ENCODE data around the gene HIC1. TPM values are rescaled to one million over a fixed set of nuclear protein-coding genes. Genes with fewer than 3 reads are reported as not detected.
A peak's percentile ranks its signal among the peaks of the same experiment; 100 is the strongest.

HIC1 gene
- polyA plus RNA-seq, 1 of the 3 experiments (the other 2 are of a cell fraction) = 6.4 TPM

- TF ChIP-seq, protein P1, sequence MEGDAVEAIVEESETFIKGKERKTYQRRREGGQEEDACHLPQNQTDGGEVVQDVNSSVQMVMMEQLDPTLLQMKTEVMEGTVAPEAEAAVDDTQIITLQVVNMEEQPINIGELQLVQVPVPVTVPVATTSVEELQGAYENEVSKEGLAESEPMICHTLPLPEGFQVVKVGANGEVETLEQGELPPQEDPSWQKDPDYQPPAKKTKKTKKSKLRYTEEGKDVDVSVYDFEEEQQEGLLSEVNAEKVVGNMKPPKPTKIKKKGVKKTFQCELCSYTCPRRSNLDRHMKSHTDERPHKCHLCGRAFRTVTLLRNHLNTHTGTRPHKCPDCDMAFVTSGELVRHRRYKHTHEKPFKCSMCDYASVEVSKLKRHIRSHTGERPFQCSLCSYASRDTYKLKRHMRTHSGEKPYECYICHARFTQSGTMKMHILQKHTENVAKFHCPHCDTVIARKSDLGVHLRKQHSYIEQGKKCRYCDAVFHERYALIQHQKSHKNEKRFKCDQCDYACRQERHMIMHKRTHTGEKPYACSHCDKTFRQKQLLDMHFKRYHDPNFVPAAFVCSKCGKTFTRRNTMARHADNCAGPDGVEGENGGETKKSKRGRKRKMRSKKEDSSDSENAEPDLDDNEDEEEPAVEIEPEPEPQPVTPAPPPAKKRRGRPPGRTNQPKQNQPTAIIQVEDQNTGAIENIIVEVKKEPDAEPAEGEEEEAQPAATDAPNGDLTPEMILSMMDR (IDR thresholded peaks at IDR 0.05) = peak; percentile 26; the same call in 1 of the 2 replicates
- TF ChIP-seq USF1 (IDR thresholded peaks at IDR 0.05; ENCODE audit: borderline replicate concordance, low read depth) (no peak), MEF2A (IDR thresholded peaks at IDR 0.05; ENCODE audit: borderline replicate concordance, low read depth) (no peak), RXRA (IDR thresholded peaks at IDR 0.05; ENCODE audit: borderline replicate concordance, low read depth) (no peak), REST (IDR thresholded peaks at IDR 0.05; ENCODE audit: low read depth, low read length) (peak; percentile 58; the same call in 1 of the 2 replicates), YY1 (IDR thresholded peaks at IDR 0.05; ENCODE audit: low read depth) (peak; percentile 95), MXI1 (IDR thresholded peaks at IDR 0.05; ENCODE audit: low read depth, low read length) (no peak; the same call in none of the 2 replicates)
These were observed 13.1 kb upstream of the HIC1 start, which contains the start of gene OVCA2 (continued) for GRCh38 chr17:2041561-2042389.

GRCh38 chr17:2042390-2042847 is 12.5 kb upstream of the HIC1 start:
- Histone ChIP-seq H3F3A (replicated peaks; ENCODE audit: insufficient read depth) (peaks cover 17% of the 10 kb centered on the region), H3K4me2 (peak overlapping the region; percentile 99), H3K27me3 (ENCODE audit: insufficient read depth) (no peaks in the 10 kb centered on the region), H3K4me3 (ENCODE audit: low read depth in 2 of 2, low read length in 1 of 2) (peak overlapping the region; percentile 71 to 81), H2AFZ (ENCODE audit: low read depth) (no peak overlapping the region), H4K20me1 (ENCODE audit: insufficient read depth) (no peaks in the 10 kb centered on the region), H3K36me3 (replicated peaks in 1 of 2; ENCODE audit: control insufficient read depth in 1 of 2, insufficient read depth in 2 of 2, low read length in 1 of 2) (peaks cover 11 to 14% of the 10 kb centered on the region in 2 experiments), H3K27ac (ENCODE audit: low read depth in 2 of 2, low read length in 1 of 2) (peak overlapping the region; percentile 79 to 92), H3K9ac (peak overlapping the region; percentile 86), H3K4me1 (ENCODE audit: control insufficient read depth in 1 of 2, insufficient read depth in 2 of 2, low read depth in 1 of 2, low read length in 1 of 2) (peaks cover 20 to 21% of the 10 kb centered on the region in 2 experiments; a peak in 3 of 4 replicates), H3K9me3 (no peaks in the 10 kb centered on the region), H3K79me2 (ENCODE audit: insufficient read depth) (peaks cover 31% of the 10 kb centered on the region), H3K9me2 (no peaks in the 10 kb centered on the region)
- 15% methylated on average over 17 of the region's 17 CpGs for WGBS (ENCODE audit: low lambda C conversion rate)
- ChIA-PET POLR2A (no interaction called here), CTCF (interaction anchor here (0.9 to 2.8 kb wide), 8 partner anchors 11 to 202 kb away, joined by 3 to 19 read pairs (median 10); partner anchors contain the start of genes DPH1, HIC1 and RTN4RL1)
- TF ChIP-seq POLR2AphosphoS5 (IDR thresholded peaks at IDR 0.05; ENCODE audit: low read depth, low read length) (no peak), RAD21 (IDR thresholded peaks at IDR 0.05; ENCODE audit: low read length) (peak; percentile 27), USF2 (IDR thresholded peaks at IDR 0.05; ENCODE audit: borderline replicate concordance, low read depth, low read length) (no peak), IRF3 (IDR thresholded peaks at IDR 0.05; ENCODE audit: low read depth, low read length) (no peak)
- peak; percentile 65 for DNase-seq

Data from SK-N-SH (cell line).